ENCODE results near the gene EPM2A.

Gene EPM2A

DNA sequence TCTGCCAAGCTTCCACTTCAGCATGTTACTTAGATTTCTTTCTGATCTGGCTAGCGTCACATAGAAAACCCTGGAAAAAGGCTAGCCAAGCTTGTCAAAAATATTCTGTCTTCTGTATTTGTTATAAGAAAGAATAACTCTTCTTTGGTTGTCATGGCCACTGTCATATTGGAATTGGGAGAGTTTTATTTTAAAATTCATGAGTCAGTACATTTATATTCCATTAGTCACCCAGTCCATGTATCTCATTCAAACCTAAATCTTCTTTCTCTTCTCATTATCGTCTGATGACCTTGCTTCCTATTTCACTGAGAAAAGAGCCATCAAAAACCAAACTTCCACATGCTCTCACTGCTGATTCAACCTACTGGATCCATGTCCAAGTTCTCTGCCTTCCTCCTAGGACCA lies 65.7 kb downstream of the EPM2A start:
- FAIRE-seq = no peak

DNA sequence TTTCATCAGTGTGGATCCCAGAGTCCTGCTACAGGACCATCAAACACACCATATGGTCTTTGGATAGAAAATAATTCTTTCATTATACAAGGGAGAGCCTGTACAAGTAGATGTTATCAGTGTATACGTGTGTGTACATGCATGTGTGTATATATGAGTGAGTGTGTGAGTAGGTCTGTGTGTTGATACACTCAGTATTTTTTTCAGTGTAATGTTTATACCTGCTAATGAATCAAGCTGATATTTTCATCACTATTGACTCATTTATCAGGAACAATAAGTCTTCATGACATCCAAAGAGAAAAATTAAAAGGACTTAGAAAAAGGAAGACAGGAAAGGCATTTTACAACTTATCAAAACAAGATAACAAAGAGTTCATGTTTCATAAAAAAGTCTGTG lies 66.5 kb downstream of the EPM2A start:
- FAIRE-seq = no peak

DNA sequence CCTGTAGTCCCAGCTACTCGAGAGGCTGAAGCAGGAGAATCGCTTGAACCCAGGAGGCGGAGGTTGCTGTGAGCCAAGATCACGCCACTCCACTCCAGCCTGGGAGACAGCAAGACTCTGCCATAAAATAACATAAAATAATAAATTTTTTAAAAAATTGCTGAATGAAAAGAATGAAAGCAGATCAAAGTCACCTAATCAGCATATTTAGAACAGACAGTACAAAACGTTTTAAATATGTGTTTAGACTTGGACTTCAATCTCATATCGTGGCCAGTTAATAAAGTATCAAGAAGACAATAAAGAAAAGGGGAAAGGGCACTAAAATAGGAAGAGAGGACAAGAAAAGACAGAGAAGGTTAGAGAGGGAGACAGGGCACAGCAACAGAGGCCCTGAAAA lies 74.6 kb downstream of the EPM2A start:
- FAIRE-seq = no peak

GRCh38 chr6:145656128-145656527 lies 79.2 kb downstream of the EPM2A start:
- no peak for FAIRE-seq

DNA sequence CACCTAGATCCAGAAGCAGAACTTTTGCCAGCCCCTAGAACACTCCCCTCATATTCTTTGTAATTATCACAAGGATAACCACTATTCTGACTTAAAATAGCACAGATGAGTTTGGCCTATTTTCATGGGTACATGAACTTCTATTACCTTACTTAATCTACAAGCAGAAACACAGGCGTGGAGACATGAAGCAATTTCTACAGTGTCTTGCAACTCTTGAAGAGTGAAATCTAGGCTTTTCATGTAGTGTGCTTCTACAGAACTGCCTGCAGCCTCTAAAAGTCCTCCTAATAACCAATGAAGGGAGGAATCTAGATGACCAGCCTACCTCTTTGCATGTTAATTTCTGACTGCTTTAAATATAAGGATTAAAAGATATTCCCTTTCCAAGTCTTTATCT lies 82.7 kb downstream of the EPM2A start:
- no peak for FAIRE-seq

DNA sequence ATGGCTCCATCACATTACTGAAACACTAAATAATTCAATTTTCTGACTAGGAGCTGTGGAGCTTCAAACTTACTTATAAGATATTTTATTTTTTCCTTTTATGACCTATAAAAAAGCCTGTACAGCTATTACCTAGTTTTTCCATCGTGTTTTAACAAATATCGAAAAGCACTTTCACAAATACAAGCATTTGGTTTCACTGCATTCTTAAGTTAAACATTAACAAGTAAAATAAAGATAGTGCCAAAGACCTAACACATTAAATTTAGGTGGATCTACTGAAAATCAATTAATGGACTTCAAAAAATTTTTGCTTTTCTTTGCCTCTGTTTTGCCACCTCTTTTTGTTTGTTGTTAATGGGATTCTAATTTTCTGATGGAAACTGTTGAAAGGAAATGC lies 83.3 kb downstream of the EPM2A start:
- no peak for FAIRE-seq

DNA sequence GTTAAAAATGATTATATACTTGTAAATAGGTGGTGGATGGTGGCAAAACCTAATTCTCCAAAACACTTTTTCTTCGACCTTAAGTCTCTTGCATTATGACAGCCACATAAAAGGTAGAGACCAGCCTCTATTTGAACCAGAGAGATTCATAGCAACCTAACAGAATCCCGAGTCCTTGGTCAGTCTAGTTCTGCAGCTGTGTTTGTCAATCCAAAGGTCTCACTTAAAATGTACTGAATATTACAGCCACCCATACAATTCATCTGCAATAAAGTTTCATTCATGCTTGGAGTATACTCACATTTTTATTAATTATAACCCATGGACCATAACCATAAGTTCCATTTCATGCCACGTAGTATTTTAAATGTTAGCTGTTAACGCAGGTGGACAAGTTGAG lies 87.2 kb downstream of the EPM2A start:
- no peak for FAIRE-seq

GRCh38 chr6:145647602-145648001 lies 87.7 kb downstream of the EPM2A start:
- FAIRE-seq = no peak

DNA sequence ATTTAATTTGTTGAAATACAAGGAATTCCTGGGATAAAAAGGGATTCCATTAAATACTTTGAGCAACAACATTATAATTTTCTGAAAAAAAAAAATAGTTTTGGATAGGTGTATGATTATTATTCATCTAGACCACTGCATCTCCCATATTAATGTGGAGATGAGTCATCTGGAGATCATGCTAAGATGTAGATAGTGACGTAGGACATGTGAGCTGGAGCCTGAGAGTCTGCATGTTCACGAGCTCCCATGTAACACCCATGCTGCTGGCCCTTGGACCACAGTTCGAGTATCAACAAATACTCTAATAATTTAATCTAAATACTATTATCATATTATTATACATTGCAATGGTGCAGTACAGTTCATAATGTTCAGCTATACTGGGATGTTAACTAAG lies 91.6 kb downstream of the EPM2A start:
- FAIRE-seq = no peak

GRCh38 chr6:145633981-145634627 lies 101.2 kb downstream of the EPM2A start:
- FAIRE-seq = no peak

DNA sequence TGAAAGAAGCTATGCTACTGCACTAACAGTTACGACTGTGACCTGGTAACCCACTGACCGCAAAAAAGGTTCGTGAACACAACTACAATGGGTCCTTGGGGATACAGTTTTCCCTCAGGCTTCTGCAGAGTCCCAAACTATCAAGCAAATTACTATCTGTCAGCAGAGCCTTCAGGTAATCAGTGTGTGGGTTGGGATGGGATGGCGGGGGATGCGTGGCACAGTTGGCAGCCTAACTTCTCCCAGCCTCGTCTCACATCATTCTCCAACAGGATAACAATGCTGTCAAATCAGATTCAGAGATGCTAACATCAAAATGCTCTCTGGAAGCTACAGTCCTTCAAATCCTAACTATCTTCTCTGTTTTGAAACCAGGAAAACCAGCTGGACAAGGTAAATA lies 102.3 kb downstream of the EPM2A start:
- FAIRE-seq = no peak

GRCh38 chr6:145631374-145631773 lies 103.9 kb downstream of the EPM2A start:
- FAIRE-seq = no peak

DNA sequence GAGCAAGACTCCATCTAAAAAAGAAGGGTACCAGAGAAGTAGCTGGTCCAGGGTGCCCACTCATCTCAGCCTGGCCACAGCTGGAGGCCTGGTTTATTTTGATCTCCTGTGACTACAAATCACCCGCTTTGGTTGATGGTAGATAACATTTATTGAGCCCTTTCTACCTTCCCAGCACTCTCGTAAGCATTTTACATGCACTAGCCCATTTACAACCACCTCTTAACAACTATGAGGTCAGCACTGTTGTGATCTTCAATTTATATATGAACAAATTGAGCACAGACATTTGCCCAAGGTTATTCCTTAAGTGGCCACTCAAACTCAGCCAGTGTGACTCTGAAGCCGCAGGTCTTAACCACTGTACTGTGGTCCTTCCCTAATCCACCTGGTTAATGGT lies 104.7 kb downstream of the EPM2A start:
- FAIRE-seq = no peak

DNA sequence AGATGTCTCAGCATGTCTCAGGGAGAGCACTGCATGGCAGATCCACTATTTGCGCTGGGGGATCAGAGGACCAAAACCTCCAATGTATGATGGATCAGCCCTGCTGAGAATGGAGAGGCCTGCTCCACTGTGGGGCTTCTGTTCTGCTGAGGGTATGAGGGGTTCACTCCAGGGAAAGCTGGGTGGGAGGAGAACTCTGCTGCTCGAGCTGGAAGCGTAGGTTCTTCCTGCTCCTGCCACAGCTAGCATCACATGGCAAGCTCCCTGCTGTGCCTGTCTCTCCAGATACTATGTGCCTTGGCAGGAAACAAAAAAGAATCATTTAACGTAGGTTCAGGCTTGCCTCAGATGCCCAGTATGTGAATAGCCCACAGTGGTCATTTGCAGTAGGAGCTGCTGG lies 105.8 kb downstream of the EPM2A start:
- FAIRE-seq = no peak

DNA sequence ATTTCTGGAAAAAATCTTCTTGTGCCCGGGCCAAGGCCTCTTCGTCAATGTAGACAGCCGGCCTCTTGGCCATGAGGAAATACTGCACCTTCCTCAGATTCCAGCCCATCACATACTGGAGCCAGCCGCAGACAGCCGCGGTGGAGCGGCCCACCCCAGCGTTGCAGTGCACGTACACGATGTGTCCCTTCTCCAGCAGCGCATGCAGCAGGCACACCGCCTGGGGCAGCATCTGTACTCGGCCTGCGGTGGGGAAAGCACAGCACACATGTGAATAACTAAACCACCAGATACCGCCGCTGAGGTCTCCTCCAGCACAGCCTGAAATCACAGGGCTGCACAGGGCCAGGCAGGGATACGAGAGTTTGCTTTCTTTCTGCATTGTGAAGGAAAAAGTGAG lies 107.9 kb downstream of the EPM2A start:
- FAIRE-seq = no peak

DNA sequence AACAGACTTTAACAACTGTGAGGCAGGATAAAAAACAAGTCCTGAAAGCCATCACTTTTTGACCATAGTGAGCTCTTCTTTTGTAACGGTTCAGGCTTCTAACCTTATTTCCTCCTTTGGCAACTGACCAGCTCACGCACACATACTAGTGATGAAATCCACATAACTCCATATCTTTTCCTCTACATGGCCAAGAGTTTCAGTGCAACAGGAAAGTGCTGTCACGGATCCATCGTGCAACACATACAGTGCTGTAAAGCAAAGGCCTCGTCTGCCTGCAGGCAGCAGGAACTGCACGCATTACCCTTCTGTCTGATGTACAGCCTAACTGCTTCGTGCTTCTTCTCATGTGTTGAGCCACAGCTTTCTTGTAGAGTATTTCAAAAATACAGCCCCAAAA lies 108.5 kb downstream of the EPM2A start:
- no peak for FAIRE-seq

- no peak for FAIRE-seq
These were observed 112.1 kb downstream of the EPM2A start for GRCh38 chr6:145623231-145623630.

DNA sequence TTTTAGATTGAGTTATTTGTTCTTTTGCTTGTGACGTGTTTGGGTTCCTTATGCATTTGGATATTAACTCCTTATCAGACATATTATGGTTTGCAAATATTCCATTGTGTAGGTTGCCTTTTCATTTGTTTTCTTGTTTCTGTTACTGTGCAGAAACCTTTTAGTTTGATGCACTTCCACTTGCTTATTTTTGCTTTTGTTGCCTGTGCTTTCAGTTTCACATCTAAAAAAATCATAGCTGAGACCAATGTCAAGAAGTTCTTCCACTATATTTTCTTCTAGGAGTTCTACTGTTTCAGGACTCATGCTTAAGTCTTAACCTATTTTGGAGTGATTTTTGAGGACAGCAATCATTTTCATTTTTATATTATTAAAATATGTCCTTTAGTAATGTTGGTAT lies 113.5 kb downstream of the EPM2A start:
- FAIRE-seq = no peak

- no peak for FAIRE-seq
These were observed 115.2 kb downstream of the EPM2A start for GRCh38 chr6:145620088-145620487.

- no peak for FAIRE-seq
These were observed 125.8 kb downstream of the EPM2A start for GRCh38 chr6:145609521-145609920.

DNA sequence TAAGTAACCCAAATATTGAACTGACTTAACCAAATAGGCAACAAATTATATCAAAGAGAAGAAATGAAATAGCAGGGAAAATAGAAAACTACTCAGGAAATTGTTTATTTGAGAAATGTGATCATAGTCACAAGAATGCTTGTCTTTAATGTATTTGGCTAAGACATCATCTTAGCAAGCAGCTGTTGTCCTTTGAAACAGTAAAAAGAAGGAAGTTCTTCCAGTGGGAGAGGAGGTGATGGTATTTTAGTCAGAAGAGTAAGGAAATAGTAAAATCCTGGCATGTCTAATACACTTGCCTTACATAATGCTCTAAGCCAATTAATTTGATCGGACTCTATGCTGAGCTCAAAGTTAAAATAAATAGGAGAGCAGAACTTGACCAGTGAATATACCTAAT lies 126.5 kb downstream of the EPM2A start:
- no peak for FAIRE-seq

DNA sequence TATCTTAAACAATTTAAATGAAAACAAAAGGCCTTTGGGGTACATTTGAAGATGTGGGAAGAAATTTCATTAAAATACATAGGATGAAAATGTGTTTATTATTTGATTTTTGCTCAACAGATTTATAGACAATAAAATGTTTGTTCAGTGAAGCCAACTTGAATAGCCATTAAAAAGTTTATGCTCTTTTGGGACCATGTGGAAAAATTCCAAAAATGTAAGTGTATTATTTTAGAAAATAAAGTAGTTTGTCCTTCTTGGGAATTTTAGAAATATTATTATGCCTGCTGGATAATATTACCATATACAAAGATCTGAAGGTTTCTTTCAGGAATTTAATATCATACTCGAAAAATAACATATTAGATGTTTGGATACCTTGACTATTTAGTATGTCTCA lies 131.3 kb downstream of the EPM2A start:
- FAIRE-seq = no peak

DNA sequence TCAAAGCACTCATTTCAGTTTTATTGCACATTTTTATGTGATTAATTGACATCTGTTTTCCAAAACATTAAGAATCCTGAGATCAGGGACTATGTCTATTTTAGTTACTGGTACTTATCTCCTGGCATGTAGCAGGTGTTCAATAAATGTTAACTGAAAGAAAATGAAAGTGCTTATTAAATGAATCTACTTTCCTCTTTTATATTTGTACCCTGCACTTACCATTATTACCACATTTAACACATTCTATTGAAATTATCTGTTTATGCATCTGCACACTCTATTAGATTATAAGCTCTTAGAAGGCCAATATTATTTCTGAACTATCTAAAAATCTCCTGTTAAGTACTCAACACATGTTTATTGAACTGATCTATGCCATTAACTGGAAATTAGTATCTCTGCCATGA lies 131.9 kb downstream of the EPM2A start:
- FAIRE-seq = no peak

DNA sequence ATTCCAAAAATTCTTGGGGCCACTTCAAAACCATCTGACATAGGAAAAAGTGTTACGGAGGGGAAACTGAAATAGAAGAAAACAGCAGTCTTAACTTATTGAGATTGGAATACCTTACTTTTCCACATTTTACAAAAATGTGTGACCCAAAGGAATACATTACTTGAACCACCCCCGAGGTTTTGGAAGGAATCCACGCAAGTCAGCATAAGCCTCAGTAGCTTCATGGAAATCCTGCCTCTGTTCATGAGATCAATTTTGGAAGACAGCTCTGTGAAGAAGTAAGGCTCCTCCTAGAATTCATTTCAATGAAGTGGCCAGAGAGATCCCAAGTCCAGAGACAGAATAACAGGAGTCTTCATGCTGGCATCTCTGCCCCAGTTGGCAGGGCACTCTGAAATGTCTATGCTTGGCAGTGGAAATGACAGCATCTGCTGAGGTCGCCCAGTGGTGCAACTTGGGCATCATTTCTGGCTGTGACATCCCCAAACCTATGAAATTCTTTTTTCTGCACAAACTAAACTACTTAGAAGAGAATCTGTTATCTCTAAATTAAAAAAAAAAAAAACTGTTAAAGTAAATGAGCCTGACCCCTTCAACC lies 132.5 kb downstream of the EPM2A start:
- FAIRE-seq = no peak

GRCh38 chr6:145601397-145601796 lies 133.9 kb downstream of the EPM2A start:
- FAIRE-seq = no peak

All from endometrium (tissue), 2 donors.